HG03095 (cell line): ENCODE results near the gene NT5DC2.
A peak's percentile ranks its signal among the peaks of the same experiment; 100 is the strongest.
"Not testable (repeated sequence)": the region's sequence is repeated elsewhere in the genome, so short reads cannot be mapped to it uniquely, and the experiment has no call there.

Experiments
- ATAC-seq: cut with Tn5 transposase; IDR thresholded peaks from one replicate; pipeline ENCODE4 v1.9.1; 2021; ENCODE audit warnings: moderate library complexity; ENCODE audit not compliant: unreplicated experiment

The NT5DC2 gene

GRCh38 chr3:52537726-52538421 lies 4.2 kb upstream of the NT5DC2 start:
- no peak for ATAC-seq

- no peak for ATAC-seq
Observed at GRCh38 chr3:52537165-52537620, 3.5 kb upstream of the NT5DC2 start.

- peak; percentile 77 for ATAC-seq
Observed at GRCh38 chr3:52536369-52537164, 2.9 kb upstream of the NT5DC2 start, which contains the start of gene UQCC5. Gene UQCC5, plus strand, starts transcription at chr3:52536605. Its CDS starts 151 bp downstream, at chr3:52536756.

DNA sequence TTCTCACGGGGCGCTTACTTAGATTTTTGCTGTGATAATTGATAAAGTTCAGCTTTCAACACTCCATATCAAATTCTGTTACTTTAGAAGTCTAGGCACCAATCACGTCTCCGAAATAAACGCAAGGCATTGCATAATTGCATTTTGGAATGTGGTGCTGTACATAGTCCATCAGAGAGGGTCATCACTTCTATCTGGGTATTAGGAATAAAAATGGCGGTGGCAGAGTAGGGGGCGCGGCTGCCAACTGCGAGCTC lies 2.4 kb upstream of the NT5DC2 start:
- ATAC-seq, result no peak

GRCh38 chr3:52535411-52536111 lies 1.9 kb upstream of the NT5DC2 start:
- no peak for ATAC-seq

DNA sequence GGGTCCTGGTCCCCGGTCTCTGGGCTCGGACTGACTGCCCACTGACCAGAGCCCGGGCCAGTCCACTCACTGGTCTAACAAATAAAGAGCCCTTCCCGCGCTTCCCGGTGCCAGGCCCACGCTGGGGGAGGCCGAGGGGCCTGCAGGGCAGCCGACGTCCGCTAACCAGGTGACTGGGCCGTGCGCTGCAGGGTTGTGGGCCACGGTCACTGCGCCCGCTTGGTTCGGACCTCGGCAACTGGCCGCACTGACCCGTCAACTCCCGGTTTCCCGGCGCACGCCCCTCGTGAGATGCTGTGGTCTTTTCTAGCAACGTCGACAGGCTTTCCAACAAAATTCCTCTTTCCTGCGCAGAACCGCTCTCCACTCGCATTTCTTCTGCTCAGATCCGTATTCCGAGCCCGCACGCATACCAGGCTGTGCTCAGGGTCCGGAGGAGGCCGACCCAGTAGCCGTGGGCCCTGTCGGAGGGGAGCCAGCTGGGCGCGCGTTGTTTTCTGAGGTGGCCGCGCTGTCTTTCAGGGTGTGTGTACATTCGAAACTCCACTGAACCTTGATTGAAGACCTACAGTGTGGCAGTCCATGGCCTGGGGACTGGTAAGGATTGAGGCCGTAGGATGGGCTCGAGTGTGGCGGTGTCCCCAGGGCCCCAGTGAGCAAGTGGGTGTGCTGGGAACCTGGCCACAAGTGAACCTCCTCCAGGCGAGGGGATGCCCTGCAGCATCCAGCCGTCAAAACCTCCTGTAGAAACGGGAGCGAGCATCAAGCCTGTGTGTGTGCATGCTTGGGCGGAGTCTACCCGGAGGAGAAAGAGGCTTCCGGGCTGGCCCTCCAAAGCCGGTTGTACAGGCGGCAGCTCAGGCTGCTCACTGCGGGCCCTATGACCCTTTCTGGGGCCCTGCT lies 875 bp upstream of the NT5DC2 start:
- ATAC-seq, result no peak

- ATAC-seq, result no peak
Observed at GRCh38 chr3:52532838-52533622, 627 bp downstream of the NT5DC2 start.

DNA sequence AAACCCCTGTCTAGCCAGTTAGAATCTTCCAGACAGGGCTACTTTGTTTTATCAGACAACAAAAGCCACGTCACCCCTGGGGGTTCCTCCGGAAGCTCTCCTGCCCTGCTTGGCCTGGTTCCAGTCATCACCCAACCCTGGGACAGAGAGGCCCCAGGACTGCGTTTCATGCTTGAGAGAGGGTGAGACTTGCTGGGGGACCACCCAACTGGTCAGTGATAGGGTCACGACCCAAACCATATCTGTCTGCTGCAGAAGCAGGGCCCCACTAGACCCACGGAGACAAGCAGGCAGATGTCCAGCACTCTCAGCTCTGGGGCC lies 1.2 kb downstream of the NT5DC2 start:
- ATAC-seq, result no peak

DNA sequence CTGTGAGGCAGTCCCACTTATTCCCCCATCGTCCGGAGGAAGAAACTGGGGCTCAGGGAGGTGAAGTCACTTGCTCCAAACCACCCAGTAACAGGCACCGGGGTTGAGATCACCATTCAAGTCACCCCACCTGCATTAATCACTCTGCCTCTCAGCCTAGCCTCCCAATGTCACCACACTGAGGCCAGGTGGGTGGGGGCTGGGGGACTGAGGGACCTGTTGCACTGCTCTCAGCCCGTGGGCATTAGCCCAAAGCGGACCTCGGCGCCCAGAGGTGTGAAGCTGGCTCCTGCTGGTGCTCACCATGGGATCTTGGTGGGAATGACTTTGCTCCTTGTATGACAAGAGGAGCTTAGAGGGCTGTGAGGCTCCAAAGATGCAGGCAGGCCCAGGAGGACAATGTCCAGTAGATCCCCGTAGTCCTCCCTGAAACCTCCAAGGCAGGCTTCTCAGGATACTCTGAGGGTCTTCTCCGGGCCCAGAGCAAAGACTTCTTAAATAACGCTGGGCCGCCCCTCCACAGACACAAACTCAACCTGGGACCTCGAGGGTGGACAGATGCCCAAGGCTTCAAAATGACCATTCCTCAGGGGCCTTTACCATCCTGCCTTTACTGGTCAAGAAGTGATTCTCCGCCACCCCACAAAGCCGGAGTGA lies 1.7 kb downstream of the NT5DC2 start:
- ATAC-seq, result no peak

DNA sequence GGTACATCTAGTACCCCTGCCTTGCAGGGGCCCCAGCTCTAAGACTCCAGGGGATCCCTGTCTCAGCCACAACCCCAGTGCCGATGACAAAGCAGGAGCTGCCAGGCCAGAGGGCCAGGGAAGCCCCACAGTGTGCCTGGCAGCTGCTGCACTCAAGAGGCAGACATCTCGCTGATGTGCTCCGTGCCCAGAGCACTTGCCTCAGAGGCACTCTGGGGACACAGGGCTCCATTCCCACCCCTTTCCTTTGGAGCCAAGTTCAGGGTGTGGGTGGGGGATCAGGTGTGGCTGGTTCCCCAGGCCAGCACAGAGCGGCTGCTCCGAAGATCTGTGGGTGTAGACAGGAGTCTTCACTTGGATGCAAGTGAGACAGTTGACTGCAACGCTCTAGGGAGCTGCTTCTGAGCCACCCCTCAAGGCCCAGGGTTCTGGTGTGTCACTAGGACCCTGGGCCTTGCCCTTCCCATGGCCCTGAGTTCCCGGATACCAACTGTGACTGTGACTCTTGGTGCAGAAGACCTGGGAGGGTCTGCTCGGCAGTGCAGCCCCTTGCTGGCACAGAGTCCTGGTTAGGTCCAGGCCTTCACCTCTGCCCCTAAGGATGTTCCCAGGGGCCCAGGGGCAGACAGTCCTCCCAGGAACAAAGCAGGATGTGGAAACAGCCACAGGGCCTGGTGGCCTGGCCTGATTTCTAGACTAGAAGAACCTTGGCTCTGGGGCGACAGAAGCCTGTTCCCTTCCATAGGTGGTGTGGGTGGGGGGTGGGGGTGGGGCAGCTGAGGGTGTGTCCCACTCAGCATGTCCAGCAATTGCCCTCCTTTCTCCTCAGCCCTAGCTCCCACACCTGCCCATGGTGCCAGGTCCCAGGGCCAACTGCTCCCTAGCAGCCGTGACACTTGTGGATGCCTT lies 2.5 kb downstream of the NT5DC2 start:
- ATAC-seq, result no peak

GRCh38 chr3:52529376-52530333 lies 4.0 kb downstream of the NT5DC2 start:
- no peak for ATAC-seq

DNA sequence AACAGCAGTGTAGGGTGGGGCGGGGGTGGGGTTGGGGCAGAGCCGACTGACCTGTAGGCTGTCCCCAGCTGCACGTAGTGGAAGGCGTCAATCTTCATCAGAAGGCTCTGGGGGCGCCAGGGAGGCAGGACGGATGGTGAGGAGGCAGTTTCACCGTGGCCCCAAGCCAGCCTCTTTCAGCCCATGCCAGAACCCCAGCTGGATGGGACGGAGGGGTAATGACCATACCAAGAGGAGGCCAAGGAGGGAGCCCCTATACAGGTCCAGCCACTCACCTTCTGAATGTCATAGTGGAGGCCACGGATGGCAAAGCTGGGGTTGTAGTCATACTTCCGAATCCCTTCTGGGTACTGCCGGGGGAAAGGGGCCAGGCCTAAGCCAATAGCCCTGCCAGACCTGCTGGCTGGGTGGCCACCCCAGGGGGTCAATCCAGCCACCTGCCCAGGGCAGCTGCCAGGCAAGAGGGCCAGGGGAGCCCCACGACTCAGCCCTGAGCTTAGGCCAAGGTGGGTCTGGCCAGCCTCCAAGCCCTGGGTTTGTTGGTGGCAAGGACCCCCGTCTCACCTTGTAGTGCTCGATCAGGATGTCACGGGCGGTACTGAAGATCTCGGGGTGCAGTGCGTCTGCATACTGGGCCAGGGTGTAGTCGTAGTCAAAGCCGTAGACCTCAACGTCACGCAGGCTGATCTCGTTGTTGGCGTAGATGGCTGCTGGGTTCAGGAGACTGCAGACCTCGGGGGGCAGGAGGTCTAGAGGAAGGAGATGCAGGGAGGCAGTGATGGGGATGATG lies 4.9 kb downstream of the NT5DC2 start:
- ATAC-seq, result no peak

GRCh38 chr3:52527732-52528585 lies 5.7 kb downstream of the NT5DC2 start:
- no peak for ATAC-seq

- no peak for ATAC-seq
Observed at GRCh38 chr3:52527039-52527731, 6.5 kb downstream of the NT5DC2 start.

DNA sequence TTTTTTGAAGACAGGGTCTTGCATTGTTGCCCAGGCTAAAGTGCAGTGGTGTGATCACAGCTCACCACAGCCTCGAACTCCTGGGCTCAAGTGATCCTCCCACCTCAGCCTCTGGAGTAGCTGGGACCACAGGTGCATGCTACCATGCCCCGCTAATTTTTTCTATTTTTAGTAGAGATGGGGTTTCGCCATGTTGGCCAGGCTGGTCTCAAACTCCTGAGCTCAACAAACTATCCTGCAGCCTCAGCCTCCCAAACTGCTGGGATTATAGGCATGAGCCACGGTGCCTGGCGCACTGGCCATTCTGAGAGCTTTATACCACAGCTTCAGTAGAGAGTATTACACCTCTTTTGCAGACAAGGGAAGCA lies 7.0 kb downstream of the NT5DC2 start:
- not testable (repeated sequence) for ATAC-seq
